Fibroblast of the aortic adventitia (primary cell): ENCODE results near the gene GRK1. TPM values are rescaled to one million over a fixed set of nuclear protein-coding genes. Genes with fewer than 3 reads are reported as not detected.
A peak's percentile ranks its signal among the peaks of the same experiment; 100 is the strongest.

Experiments used
- DNase-seq: peaks from one replicate; pipeline ENCODE4 v3.0.0-alpha.2; 2010; ENCODE audit warnings: low read depth
- H3K4me3 ChIP-seq: 2 replicates; pipeline ENCODE4 v1.5.1; 2011; ENCODE audit warnings: low read depth, mild to moderate bottlenecking, control low read depth, low read length, moderate library complexity
- total RNA-seq: library from RNA; depleted of rRNA; stranded (reverse); fragments of >200 nt; gene quantifications from 2 replicates; pipeline ENCODE4 v1.2.3, GENCODE V29; 2012; ENCODE audit warnings: low replicate concordance
- TF ChIP-seq, protein P1 (sequence below): IDR thresholded peaks from 2 replicates; pipeline ENCODE4 v1.5.1; 2011; ENCODE audit warnings: mild to moderate bottlenecking, low read length, control low read depth, inconsistent platforms; ENCODE audit not compliant: insufficient read depth

Gene GRK1
- total RNA-seq, 1 donor, result not detected

DNA sequence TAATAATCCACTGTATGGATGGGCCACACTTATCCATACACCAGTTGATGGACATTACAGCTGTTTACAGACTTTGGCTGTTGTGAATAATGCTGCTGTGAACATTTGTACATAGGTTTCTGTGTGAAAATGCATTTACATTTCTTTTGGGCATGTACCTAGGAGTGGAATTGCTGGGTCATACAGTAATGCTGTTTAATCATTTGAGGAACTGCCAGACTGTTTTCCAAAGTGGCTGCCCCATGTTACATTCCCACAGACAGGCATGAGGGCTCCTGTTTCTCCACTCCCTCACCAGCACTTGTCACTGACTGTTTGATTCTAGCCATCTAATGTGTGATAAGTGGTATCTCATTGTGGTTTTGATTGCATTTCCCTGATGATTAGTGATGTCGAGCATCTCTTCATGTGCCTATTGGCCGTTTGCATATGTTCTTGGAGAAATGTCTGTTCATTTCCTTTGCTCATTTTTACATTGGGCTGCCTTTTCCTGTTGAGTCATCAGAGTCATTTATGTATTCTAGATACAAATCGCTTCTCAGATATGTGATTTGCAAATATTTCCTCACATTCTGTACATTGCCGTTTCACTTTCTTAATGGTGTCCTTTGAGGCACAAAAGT, 104.8 kb downstream of the GRK1 start:
- TF ChIP-seq, protein P1, sequence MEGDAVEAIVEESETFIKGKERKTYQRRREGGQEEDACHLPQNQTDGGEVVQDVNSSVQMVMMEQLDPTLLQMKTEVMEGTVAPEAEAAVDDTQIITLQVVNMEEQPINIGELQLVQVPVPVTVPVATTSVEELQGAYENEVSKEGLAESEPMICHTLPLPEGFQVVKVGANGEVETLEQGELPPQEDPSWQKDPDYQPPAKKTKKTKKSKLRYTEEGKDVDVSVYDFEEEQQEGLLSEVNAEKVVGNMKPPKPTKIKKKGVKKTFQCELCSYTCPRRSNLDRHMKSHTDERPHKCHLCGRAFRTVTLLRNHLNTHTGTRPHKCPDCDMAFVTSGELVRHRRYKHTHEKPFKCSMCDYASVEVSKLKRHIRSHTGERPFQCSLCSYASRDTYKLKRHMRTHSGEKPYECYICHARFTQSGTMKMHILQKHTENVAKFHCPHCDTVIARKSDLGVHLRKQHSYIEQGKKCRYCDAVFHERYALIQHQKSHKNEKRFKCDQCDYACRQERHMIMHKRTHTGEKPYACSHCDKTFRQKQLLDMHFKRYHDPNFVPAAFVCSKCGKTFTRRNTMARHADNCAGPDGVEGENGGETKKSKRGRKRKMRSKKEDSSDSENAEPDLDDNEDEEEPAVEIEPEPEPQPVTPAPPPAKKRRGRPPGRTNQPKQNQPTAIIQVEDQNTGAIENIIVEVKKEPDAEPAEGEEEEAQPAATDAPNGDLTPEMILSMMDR, result no peak
- DNase-seq, result no peak
- no peak overlapping the region for H3K4me3 ChIP-seq

DNA sequence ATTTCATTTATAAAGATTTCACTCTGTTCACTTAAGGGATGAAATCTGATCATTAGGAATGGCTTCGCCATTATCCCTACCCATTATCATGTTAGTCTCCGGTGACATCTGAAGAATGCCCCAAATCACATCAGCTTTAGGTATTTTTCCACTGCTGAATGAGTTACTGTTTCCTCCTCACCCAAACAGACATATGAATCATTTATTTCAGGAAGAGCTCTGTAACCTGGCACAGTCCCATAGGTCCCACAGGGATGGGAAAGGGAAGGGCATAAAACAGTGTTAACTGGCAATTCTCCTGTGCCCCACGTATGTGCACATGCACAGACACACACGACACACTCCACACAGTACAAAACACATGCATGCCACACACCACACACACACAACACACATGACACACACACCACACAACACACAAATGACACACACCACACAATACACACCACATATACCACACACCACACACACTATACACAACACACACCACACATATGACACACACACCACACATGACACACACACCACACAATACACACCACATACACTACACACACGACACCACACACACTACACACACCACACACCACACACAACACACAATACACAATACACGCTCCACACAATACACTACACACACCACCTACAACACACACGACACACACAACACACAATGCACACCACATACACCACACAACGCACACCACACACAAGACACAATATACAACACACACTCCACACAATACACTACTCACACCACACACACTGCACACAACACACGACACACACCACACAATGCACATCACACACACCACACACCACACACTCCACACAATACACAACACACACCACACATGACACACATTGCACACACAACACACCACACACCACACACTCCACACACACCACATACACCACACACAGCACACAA, 107.4 kb downstream of the GRK1 start:
- no peak overlapping the region for H3K4me3 ChIP-seq
- DNase-seq, result peak; percentile 48
- TF ChIP-seq, protein P1, result no peak

DNA sequence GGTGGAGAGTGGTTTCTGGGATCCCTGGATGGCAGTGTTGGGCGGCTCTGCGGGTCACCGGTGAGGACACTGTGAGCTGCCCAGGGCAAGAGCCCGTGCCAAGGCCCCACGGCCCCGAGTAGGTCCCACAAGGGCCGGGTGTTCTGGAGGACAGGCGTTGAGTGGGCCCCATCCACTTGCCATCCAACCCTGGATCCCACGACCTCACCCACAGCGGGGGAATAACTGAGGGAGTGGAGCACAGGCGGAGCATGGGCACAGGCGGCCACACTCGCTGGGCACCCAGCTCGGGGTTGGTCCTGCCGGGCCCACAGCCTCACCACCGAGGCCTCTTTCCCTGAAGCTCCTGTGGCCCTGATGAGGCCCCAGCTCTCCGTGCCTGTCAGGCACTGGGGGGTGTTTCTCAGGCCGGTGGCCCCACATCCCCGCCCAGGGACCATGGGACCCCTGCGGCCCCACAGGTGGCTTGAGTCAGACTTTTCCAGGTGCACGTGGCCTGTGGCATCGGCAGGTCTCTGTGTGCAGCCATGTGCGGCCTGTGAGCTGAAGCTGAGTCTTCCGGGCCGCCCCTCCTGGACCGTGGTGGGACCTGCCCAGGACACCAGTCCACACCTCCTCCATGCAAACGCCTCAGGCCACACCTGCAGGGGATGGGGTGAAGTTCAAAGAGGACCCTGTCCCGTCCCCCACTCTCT, 108.6 kb downstream of the GRK1 start:
- DNase-seq, result no peak
- H3K4me3 ChIP-seq, result no peak overlapping the region
- TF ChIP-seq, protein P1, result no peak

DNA sequence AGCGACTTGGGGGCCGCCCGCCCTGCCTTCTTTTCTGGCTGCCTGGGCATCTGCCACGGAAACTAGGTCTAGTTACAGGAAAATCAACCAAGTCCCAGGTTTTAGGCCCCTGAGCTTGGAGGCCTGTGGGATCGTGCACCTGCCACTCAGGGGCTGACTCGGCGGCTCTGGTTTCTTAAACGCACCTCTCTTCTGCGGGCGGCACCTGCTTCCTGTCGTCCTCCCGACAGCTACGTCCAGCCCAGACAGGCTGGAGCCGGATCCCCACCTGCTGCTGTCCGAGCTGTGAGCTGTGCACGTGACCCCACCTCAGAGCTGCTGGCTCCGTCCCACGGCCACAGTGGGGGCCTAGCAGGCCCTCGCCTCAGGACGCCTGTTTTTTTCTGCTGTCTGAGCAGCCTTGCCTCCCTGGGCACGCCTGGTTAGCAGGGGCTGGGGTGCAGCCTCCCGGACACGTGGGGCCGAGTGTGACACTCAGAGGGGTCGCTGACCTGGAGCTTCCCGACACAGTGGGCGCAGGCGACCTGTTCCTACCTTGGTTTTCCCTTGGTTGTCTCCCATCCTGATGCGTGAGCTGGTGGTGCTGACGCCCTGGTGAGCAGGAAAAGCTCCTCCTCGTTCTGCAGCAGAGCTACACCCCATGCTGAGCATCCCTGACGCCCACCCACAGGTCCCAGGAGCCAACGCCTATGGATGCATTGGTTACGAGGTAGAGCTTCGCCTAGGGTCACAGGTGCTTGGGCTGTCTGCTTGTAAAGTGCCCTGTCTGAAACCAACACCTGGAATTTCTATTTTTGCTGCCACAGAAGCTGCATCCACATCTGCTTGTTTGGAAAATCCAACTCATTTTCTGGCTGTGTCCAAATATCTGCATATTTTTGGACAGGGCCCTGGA, 109.5 kb downstream of the GRK1 start:
- H3K4me3 ChIP-seq, result no peak overlapping the region
- TF ChIP-seq, protein P1, result no peak
- DNase-seq, result no peak

DNA sequence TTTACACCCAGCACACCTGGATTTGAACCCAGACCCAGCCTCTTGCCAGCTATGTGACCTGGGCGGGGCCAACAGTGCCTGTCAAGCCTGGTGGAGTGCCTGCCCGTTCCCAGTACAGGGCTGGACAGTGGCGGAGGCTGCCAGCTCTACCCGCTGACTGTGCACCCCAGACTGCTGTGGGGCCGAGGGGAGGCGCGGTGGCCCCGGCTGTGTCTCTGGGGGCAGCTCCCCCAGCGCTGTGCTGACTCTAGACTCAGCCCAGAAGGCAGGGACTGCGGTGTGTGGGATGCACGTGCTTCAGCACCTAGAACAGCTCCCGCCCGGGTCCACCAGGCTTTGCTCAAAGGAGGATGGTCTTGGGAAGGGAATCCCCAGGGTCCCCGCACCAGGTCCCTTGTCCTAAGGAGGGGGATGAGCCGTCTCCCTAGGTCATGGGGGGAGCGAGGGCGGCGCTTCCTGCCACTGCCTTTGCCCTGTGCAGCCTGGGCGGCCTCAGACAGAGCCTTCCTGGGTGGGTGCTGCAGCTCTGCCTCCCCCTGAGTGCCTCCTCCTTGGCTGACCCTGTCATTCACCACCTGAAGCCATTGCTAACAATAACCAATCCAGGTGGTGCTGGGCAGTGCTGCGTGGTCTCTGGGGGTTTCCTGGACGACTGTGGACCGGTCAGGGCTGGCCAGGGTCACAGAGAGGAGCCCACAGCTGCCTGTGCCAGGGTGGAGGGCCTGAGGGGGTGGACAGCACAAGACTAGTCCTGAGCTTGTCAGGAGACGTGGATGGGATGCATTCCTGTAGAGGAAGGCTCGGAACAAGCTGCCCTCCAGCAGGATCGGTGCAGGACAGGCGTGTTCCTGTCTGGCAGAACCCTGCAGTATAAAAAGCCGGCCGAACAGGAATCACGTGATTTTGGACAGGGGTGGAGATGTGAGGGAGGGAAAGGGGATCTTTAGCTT, 110.6 kb downstream of the GRK1 start:
- DNase-seq, result peak; percentile 21
- TF ChIP-seq, protein P1, result no peak
- H3K4me3 ChIP-seq, result no peak overlapping the region
